Measurements from ENCODE around the gene KLC4. TPM values are rescaled to one million over a fixed set of nuclear protein-coding genes. Genes with fewer than 3 reads are reported as not detected.

Gene KLC4
- total and polyA plus RNA-seq, 9 of the 15 experiments (the other 6 are each of a cell fraction or from before 2014, with no cell fraction given) = 1.7 to 16.2 (median 7.7) TPM

GRCh38 chr6:43053545-43054205 lies 5.8 kb upstream of the KLC4 start, which contains the start of gene CUL7 (continued):
- TF ChIP-seq PCBP2 (IDR thresholded peaks at IDR 0.05; ENCODE audit: low read depth, low read length, poor library complexity, severe bottlenecking) (no peak), ASH1L (IDR thresholded peaks at IDR 0.05; ENCODE audit: borderline replicate concordance, low read depth, partially characterized antibody) (peak; percentile 57), JUND (IDR thresholded peaks at IDR 0.05; ENCODE audit: borderline replicate concordance, low read depth, low read length) (peak; percentile 76), JUND (tag; IDR thresholded peaks at IDR 0.05; ENCODE audit: borderline replicate concordance, low read depth, low read length) (peak; percentile 47; the same call in 1 of the 3 replicates), TCF7L2 (IDR thresholded peaks at IDR 0.05; ENCODE audit: low read depth, low read length) (no peak), ZNF354B (CRISPR knock-in tag; IDR thresholded peaks at IDR 0.05) (no peak), PYGO2 (tag; IDR thresholded peaks at IDR 0.05) (no peak), ZNF561 (CRISPR knock-in tag; conservative IDR thresholded peaks at IDR 0.05) (peak; percentile 80), TSHZ1 (CRISPR knock-in tag; IDR thresholded peaks at IDR 0.05) (peak; percentile 14; the same call in 1 of the 2 replicates), ZBTB26 (CRISPR knock-in tag; IDR thresholded peaks at IDR 0.05) (peak; percentile 75; the same call in 1 of the 2 replicates), L3MBTL2 (IDR thresholded peaks at IDR 0.05) (peak; percentile 47), THRAP3 (IDR thresholded peaks at IDR 0.05; ENCODE audit: borderline replicate concordance) (no peak), HNRNPL (IDR thresholded peaks at IDR 0.05; ENCODE audit: low read depth, low read length) (peak; percentile 100), ZFP36 (IDR thresholded peaks at IDR 0.05; ENCODE audit: low read depth, low read length, partially characterized antibody) (no peak), YY1 (IDR thresholded peaks at IDR 0.05; ENCODE audit: borderline replicate concordance in 1 of 3, control insufficient read depth in 1 of 3, extremely low read depth in 1 of 3, insufficient read depth in 3 of 3, insufficient read length in 1 of 3, insufficient replicate concordance in 2 of 3, low read depth in 1 of 3, low read length in 2 of 3) (peak in 2 of 3 experiments; percentile 79 to 86), FOXJ3 (CRISPR knock-in tag; IDR thresholded peaks at IDR 0.05) (no peak)
- TF ChIP-seq, protein P1, sequence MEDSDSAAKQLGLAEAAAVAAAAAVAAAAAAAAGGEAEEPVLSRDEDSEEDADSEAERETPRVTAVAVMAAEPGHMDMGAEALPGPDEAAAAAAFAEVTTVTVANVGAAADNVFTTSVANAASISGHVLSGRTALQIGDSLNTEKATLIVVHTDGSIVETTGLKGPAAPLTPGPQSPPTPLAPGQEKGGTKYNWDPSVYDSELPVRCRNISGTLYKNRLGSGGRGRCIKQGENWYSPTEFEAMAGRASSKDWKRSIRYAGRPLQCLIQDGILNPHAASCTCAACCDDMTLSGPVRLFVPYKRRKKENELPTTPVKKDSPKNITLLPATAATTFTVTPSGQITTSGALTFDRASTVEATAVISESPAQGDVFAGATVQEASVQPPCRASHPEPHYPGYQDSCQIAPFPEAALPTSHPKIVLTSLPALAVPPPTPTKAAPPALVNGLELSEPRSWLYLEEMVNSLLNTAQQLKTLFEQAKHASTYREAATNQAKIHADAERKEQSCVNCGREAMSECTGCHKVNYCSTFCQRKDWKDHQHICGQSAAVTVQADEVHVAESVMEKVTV (CRISPR knock-in tag; IDR thresholded peaks at IDR 0.05) = peak; percentile 52; the same call in 1 of the 2 replicates
